ENCODE measurements around the gene LIM2. TPM values are rescaled to one million over a fixed set of nuclear protein-coding genes. Genes with fewer than 3 reads are reported as not detected.
"Not testable (repeated sequence)": the region's sequence is repeated elsewhere in the genome, so short reads cannot be mapped to it uniquely, and the experiment has no call there.

The LIM2 gene
- total RNA-seq, 1 donor = not detected

- no peak for TF ChIP-seq CTCF (IDR thresholded peaks at IDR 0.05; ENCODE audit: insufficient read depth, low read depth, low read length)
- no peak for DNase-seq (ENCODE audit: low read depth)
- no peak overlapping the region for H3K4me3 ChIP-seq (ENCODE audit: low read depth, low read length)
Measured at GRCh38 chr19:51421229-51422052, 33.7 kb upstream of the LIM2 start.

GRCh38 chr19:51420511-51420910 lies 32.7 kb upstream of the LIM2 start:
- DNase-seq (ENCODE audit: low read depth); H3K4me3 ChIP-seq (ENCODE audit: low read depth, low read length): not testable (repeated sequence)

DNA sequence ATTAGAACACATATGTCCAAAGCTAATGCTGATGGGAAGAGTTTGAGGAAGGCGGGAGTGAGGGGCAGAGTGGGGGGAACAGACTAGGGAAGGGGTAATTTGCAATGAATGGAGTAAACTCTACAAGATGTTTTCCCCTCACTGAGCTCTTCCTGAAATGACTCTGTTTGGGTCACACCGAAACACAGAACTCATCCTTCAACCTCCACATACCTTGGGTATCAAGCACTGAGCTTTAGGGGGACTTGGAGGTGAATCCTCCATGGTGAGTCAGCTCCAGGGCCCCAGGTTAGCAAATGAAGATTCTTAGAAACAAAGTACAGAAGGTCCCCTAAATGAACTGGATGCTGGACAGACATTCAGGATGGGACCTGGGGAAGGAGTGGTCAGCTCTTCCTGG lies 30.9 kb upstream of the LIM2 start:
- H3K4me3 ChIP-seq (ENCODE audit: low read depth, low read length) = no peak overlapping the region
- no peak for TF ChIP-seq CTCF (IDR thresholded peaks at IDR 0.05; ENCODE audit: insufficient read depth, low read depth, low read length)

DNA sequence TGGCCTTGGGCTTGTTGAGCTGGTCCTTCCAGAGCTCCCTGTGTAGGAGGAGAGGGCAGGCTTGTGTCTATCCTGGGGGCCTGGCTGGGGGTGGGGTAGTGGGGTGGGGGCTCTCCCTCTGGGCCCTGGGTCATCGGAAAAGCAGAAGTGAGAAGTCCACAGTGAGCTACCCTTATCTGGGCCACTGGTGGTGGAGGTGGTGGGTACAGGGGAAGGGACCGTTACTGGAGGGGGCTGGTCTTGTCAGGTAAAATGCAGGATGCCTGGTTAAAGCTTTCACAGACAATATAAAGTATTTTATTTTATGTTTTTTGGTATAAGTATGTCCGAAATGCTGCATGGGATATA lies 30.0 kb upstream of the LIM2 start:
- TF ChIP-seq CTCF (IDR thresholded peaks at IDR 0.05; ENCODE audit: insufficient read depth, low read depth, low read length) = no peak
- no peak for DNase-seq (ENCODE audit: low read depth)
- H3K4me3 ChIP-seq (ENCODE audit: low read depth, low read length) = no peak overlapping the region

More for the DNA sequence above, 30.9 kb upstream of the LIM2 start:
- DNase-seq (ENCODE audit: low read depth) = no peak

DNA sequence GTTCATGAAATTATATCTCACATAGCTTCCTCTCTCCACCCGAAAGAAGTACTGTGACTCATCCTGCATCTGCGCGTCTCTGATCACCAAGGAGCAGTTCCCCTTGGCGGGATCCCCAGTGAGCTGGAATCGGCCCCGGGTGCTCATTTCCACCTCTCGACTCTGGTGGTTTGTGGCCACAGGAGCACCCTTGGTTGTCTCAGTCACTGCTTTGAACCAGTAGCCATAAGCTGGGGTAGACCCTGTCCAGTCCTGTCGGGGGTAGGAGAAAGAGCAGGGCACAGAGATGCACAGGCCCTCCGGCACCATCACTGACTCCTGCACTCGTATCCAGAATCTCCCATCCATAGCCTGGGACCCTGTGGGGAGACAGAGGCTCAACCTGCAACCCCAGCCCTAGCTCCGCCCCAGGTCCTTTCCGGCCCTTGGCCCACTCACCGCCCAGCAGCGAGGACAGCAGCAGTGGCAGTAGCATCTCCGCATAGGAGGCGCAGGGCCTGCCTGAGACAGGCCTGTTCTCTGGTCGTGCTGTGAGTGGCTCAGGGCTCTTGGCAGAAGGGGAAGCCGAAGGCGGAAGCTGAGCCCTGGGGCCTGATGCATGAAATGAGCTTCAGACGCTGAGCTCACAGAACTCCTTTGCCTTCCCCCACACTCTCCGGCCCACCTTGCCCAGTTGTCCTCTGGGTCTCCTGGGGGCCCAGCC lies 29.5 kb upstream of the LIM2 start, which contains the start of gene SIGLEC10:
Gene SIGLEC10, minus strand, starts transcription at position 536 of the 703 bp plus-strand sequence. Its CDS starts 61 bp downstream, at position 475.
- H3K4me3 ChIP-seq (ENCODE audit: low read depth, low read length) = no peak within 1 kb of the TSS
- DNase-seq (ENCODE audit: low read depth) = no peak
- no peak for TF ChIP-seq CTCF (IDR thresholded peaks at IDR 0.05; ENCODE audit: insufficient read depth, low read depth, low read length)

DNA sequence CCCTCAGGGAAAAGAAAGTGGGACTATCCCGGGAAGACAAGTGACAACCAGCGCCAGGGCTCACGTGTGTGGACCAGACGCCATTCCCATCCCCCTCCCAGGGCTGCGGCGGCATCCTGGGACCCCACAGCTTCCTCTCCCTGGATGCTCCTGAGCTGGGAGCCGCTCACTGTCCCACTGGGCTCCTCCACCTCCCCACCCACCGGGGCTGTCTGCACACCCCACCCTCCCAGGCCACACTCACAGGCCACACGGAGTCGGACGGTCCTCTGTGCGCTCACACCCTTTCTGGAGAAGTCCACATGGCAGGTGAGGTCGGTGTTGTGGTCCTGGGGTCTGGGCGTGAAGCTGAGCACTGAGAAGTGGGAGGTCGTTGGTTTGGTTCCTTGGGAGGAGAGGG lies 28.6 kb upstream of the LIM2 start:
- not testable (repeated sequence) for H3K4me3 ChIP-seq (ENCODE audit: low read depth, low read length); DNase-seq (ENCODE audit: low read depth)

- H3K4me3 ChIP-seq (ENCODE audit: low read depth, low read length) = no peak overlapping the region
- no peak for DNase-seq (ENCODE audit: low read depth)
- TF ChIP-seq CTCF (IDR thresholded peaks at IDR 0.05; ENCODE audit: insufficient read depth, low read depth, low read length) = no peak
Measured at GRCh38 chr19:51415187-51415586, 27.4 kb upstream of the LIM2 start.

Data from fibroblast of villous mesenchyme (primary cell).